Naive thymus-derived CD4-positive, alpha-beta T cell (primary cell): ENCODE data around the gene TLE5. TPM values are rescaled to one million over a fixed set of nuclear protein-coding genes. Genes with fewer than 3 reads are reported as not detected.
A peak's percentile ranks its signal among the peaks of the same experiment; 100 is the strongest.

Experiments
- ATAC-seq: fragments of 150-1000 bp; cut with Tn5 transposase; 2 replicates; pipeline ENCODE4 v1.10.0; 2021; ENCODE audit warnings: mild to moderate bottlenecking, moderate library complexity
- CTCF ChIA-PET: fragments of 350-600 bp; sonication (Branson Sonifier 250); formaldehyde crosslinking; loops from one replicate; lab custom pipeline; 2021; ENCODE audit warnings: antibody characterized with exemption; lab: Charles Lee
- POLR2A ChIA-PET: fragments of 350-600 bp; sonication (Branson Sonifier 250); formaldehyde crosslinking; loops from one replicate; lab custom pipeline; 2021; ENCODE audit warnings: antibody characterized with exemption, inconsistent platforms; lab: Charles Lee
- DNase-seq, 9 donors: peaks; one replicate each; pipeline versions ENCODE4 v3.0.0 to v3.0.0-alpha.2; 2020 to 2022; ENCODE audit warnings: mixed read lengths in 1 of 9
- H3K27ac ChIP-seq: one replicate; pipeline ENCODE4 v1.7.0; 2013; ENCODE audit warnings: mild to moderate bottlenecking, low read depth, low read length, moderate library complexity
- H3K27me3 ChIP-seq, 2 donors: one replicate each; pipeline ENCODE4 v1.7.0; 2013; ENCODE audit warnings: low read length in 2 of 2, mild to moderate bottlenecking in 2 of 2, moderate library complexity in 2 of 2; ENCODE audit not compliant: control insufficient read depth in 2 of 2, insufficient read depth in 2 of 2
- H3K36me3 ChIP-seq, 3 experiments: 1 replicate in 2 of 3; 2 replicates in 1 of 3; pipeline ENCODE4 v1.7.0; 2013; ENCODE audit warnings: low read length in 3 of 3, mild to moderate bottlenecking in 3 of 3, moderate library complexity in 1 of 3; ENCODE audit not compliant: insufficient read depth in 3 of 3, control insufficient read depth in 2 of 3
- H3K4me1 ChIP-seq, 2 donors: one replicate each; pipeline ENCODE4 v1.7.0; 2013; ENCODE audit warnings: low read length in 2 of 2, mild to moderate bottlenecking in 2 of 2, moderate library complexity in 1 of 2; ENCODE audit not compliant: control insufficient read depth in 2 of 2, insufficient read depth in 2 of 2
- H3K4me3 ChIP-seq: 2 replicates; pipeline ENCODE4 v1.7.0; 2013; ENCODE audit warnings: mild to moderate bottlenecking, low read length
- H3K9me3 ChIP-seq, 3 experiments: 1 replicate in 2 of 3; 2 replicates in 1 of 3; pipeline ENCODE4 v1.7.0; 2013; ENCODE audit warnings: low read length in 3 of 3; ENCODE audit not compliant: control insufficient read depth in 2 of 3
- H3K27ac Mint-ChIP-seq, 9 donors: one replicate each; pipeline ENCODE4 v1.8.0; 2020 to 2022; ENCODE audit warnings: mixed read lengths in 9 of 9, mild to moderate bottlenecking in 8 of 9, moderate library complexity in 5 of 9, inconsistent platforms in 2 of 9
- H3K27me3 Mint-ChIP-seq, 5 donors: one replicate each; pipeline ENCODE4 v1.8.0; 2021 to 2022; ENCODE audit warnings: mixed read lengths in 5 of 5, mild to moderate bottlenecking in 1 of 5
- H3K36me3 Mint-ChIP-seq, 5 donors: one replicate each; pipeline ENCODE4 v1.8.0; 2020 to 2022; ENCODE audit warnings: mixed read lengths in 5 of 5, mild to moderate bottlenecking in 3 of 5, inconsistent platforms in 1 of 5
- H3K4me1 Mint-ChIP-seq, 7 donors: one replicate each; pipeline ENCODE4 v1.8.0; 2020 to 2022; ENCODE audit warnings: mixed read lengths in 7 of 7, mild to moderate bottlenecking in 3 of 7, inconsistent platforms in 1 of 7
- H3K4me3 Mint-ChIP-seq, 10 donors: one replicate each; pipeline ENCODE4 v1.8.0; 2020 to 2022; ENCODE audit warnings: mild to moderate bottlenecking in 10 of 10, mixed read lengths in 10 of 10, moderate library complexity in 6 of 10, inconsistent platforms in 2 of 10
- H3K9me3 Mint-ChIP-seq, 11 donors: one replicate each; pipeline ENCODE4 v1.8.0; 2020 to 2022; ENCODE audit warnings: mixed read lengths in 11 of 11, mild to moderate bottlenecking in 4 of 11, inconsistent platforms in 1 of 11, moderate library complexity in 1 of 11
- intact Hi-C, 2 donors: fragments of 100-400 bp; cut with micrococcal nuclease; formaldehyde crosslinking; loops; one replicate each; pipeline ENCODE4 v1.15.1; 2023
- polyA plus RNA-seq, 2 donors: library from polyadenylated mRNA; unstranded; fragments of 300-500 nt; fragmentation: Illumina TruSeq; gene quantifications; one replicate each; pipeline ENCODE4 v1.2.3, GENCODE V29; 2021
- total RNA-seq, 6 experiments: library from RNA in 5 of 6; stranded (reverse) in 5 of 6; gene quantifications; 1 replicate in 5 of 6; 2 replicates in 1 of 6; pipeline ENCODE4 v1.2.3 and lab custom pipeline; 2021 to 2026

The TLE5 gene
- total and polyA plus RNA-seq, 7 experiments from 2014 or later, result 643 to 1,102 (median 755) TPM

- H3K9me3 ChIP-seq, result no peaks in the 10 kb centered on the region
- peaks cover 20 to 46% (median 24%) of the 10 kb centered on the region in 3 experiments for H3K36me3 ChIP-seq
- peak overlapping the region; percentile 91 to 99 (median 94) for H3K4me3 Mint-ChIP-seq
- peak; percentile 85 for ATAC-seq
- no peaks in the 10 kb centered on the region for H3K27me3 ChIP-seq
- peak overlapping the region; percentile 81 to 98 (median 93) for H3K27ac Mint-ChIP-seq
- peak overlapping the region; percentile 85 for H3K27ac ChIP-seq
- peaks cover 17 to 52% (median 34%) of the 10 kb centered on the region in 7 donors for H3K4me1 Mint-ChIP-seq
- no peaks in the 10 kb centered on the region for H3K27me3 Mint-ChIP-seq
- POLR2A ChIA-PET, result interaction anchor here (0.6 to 14.9 kb wide), 21 partner anchors 9 to 678 kb away, joined by 3 to 359 read pairs (median 4); partner anchors contain the start of genes MFSD12 and S1PR4
- DNase-seq, result peak; percentile 69 to 91 (median 91)
- CTCF ChIA-PET, result interaction anchor here (1.0 to 3.3 kb wide), 6 partner anchors 10 to 111 kb away, joined by 4 to 18 read pairs (median 5); no protein-coding TSS in a partner anchor
- intact Hi-C loops, result loop anchor here (1.0 to 2.0 kb wide), 12 partner anchors 9 to 242 kb away; partner anchors contain the start of genes TLE6 (in 2 of the 2), GNA11 (in 1 of the 2), NCLN (in 1 of the 2) and ZNF554 (in 1 of the 2)
- H3K4me3 ChIP-seq, result peak overlapping the region; percentile 99
- no peaks in the 10 kb centered on the region for H3K9me3 Mint-ChIP-seq
- peaks cover 0 to 27% (median 19%) of the 10 kb centered on the region in 5 donors for H3K36me3 Mint-ChIP-seq
- peaks cover 24 to 53% of the 10 kb centered on the region in 2 donors for H3K4me1 ChIP-seq
Observed at GRCh38 chr19:3061182-3062161, 823 bp downstream of the TLE5 start.

GRCh38 chr19:3060857-3061181 is 1.5 kb downstream of the TLE5 start:
- POLR2A ChIA-PET, result interaction anchor here (0.6 to 14.9 kb wide), 20 partner anchors 8 to 1176 kb away, joined by 3 to 359 read pairs (median 4); partner anchors contain the start of genes ABHD17A, MFSD12 and S1PR4
- Mint-ChIP-seq H3K36me3 (peaks cover 0 to 27% (median 19%) of the 10 kb centered on the region in 5 donors), H3K9me3 (no peaks in the 10 kb centered on the region), H3K27ac (peak overlapping the region; percentile 81 to 98 (median 93)), H3K4me3 (peak overlapping the region; percentile 91 to 99 (median 94)), H3K27me3 (no peaks in the 10 kb centered on the region), H3K4me1 (peaks cover 18 to 54% (median 35%) of the 10 kb centered on the region in 7 donors)
- Histone ChIP-seq H3K4me3 (peak overlapping the region; percentile 99), H3K27ac (peak overlapping the region; percentile 85), H3K9me3 (no peaks in the 10 kb centered on the region), H3K4me1 (peaks cover 24 to 55% of the 10 kb centered on the region in 2 donors), H3K36me3 (peaks cover 20 to 53% (median 25%) of the 10 kb centered on the region in 3 experiments), H3K27me3 (no peaks in the 10 kb centered on the region)
- intact Hi-C loops, result loop anchor here (1.0 to 2.0 kb wide), 9 partner anchors 9 to 242 kb away; partner anchors contain the start of genes TLE6 (in 2 of the 2), NCLN (in 1 of the 2) and ZNF554 (in 1 of the 2)
- CTCF ChIA-PET, result interaction anchor here (1.0 to 3.3 kb wide), 6 partner anchors 9 to 111 kb away, joined by 4 to 18 read pairs (median 5); no protein-coding TSS in a partner anchor
- ATAC-seq (no peak), DNase-seq (peak in 1 of 9 donors; percentile 28)

GRCh38 chr19:3059653-3060052 is 2.6 kb downstream of the TLE5 start:
- H3K9me3 Mint-ChIP-seq, result no peaks in the 10 kb centered on the region
- peak overlapping the region; percentile 67 to 99 (median 94) for H3K4me3 Mint-ChIP-seq
- no peak for ATAC-seq
- intact Hi-C loops, result loop anchor here in 1 of 2 donors (2.0 kb wide), 2 partner anchors 83 to 109 kb away; partner anchors contain the start of gene TLE6
- H3K27me3 ChIP-seq, result no peaks in the 10 kb centered on the region
- H3K27ac ChIP-seq, result peak overlapping the region; percentile 85
- ChIA-PET CTCF (interaction anchor here (1.8 kb wide), 1 partner anchor 8 kb away, joined by 6 read pairs; no protein-coding TSS in a partner anchor), POLR2A (interaction anchor here (0.6 to 14.9 kb wide), 10 partner anchors 9 to 1929 kb away, joined by 3 to 359 read pairs (median 4); partner anchors contain the start of genes ABHD17A and S1PR4)
- no peaks in the 10 kb centered on the region for H3K9me3 ChIP-seq
- H3K4me3 ChIP-seq, result peak overlapping the region; percentile 99
- no peaks in the 10 kb centered on the region for H3K27me3 Mint-ChIP-seq
- H3K36me3 Mint-ChIP-seq, result peaks cover 0 to 32% (median 25%) of the 10 kb centered on the region in 5 donors
- H3K36me3 ChIP-seq, result peaks cover 20 to 64% (median 37%) of the 10 kb centered on the region in 3 experiments
- peaks cover 24 to 60% of the 10 kb centered on the region in 2 donors for H3K4me1 ChIP-seq
- DNase-seq, result no peak
- H3K4me1 Mint-ChIP-seq, result peaks cover 26 to 58% (median 43%) of the 10 kb centered on the region in 7 donors
- H3K27ac Mint-ChIP-seq, result peak overlapping the region; percentile 81 to 98 (median 93)

- Histone ChIP-seq H3K9me3 (no peaks in the 10 kb centered on the region), H3K27ac (peak overlapping the region; percentile 85), H3K4me3 (no peak overlapping the region), H3K27me3 (no peaks in the 10 kb centered on the region), H3K36me3 (peaks cover 20 to 71% (median 39%) of the 10 kb centered on the region in 3 experiments), H3K4me1 (peaks cover 24 to 63% of the 10 kb centered on the region in 2 donors)
- ATAC-seq, result no peak
- DNase-seq, result no peak
- Mint-ChIP-seq H3K4me1 (peaks cover 32 to 62% (median 47%) of the 10 kb centered on the region in 7 donors), H3K36me3 (peaks cover 0 to 34% (median 26%) of the 10 kb centered on the region in 5 donors), H3K27ac (peak overlapping the region in 8 of 9 donors; percentile 23 to 93 (median 79)), H3K27me3 (no peaks in the 10 kb centered on the region), H3K4me3 (peak overlapping the region in 9 of 10 donors; percentile 56 to 97 (median 79)), H3K9me3 (no peaks in the 10 kb centered on the region)
- intact Hi-C loops, result no loop called here
- POLR2A ChIA-PET, result interaction anchor here (0.6 to 14.9 kb wide), 7 partner anchors 8 to 1928 kb away, joined by 3 to 359 read pairs (median 4); partner anchors contain the start of gene TLE6
- CTCF ChIA-PET, result interaction anchor here (1.1 kb wide), 1 partner anchor 17 kb away, joined by 3 read pairs; no protein-coding TSS in a partner anchor
Observed at GRCh38 chr19:3058821-3059314, 3.4 kb downstream of the TLE5 start.

GRCh38 chr19:3058009-3058820 is 4.1 kb downstream of the TLE5 start:
- peak overlapping the region; percentile 56 to 93 (median 79) for H3K27ac Mint-ChIP-seq
- Histone ChIP-seq H3K4me3 (no peak overlapping the region), H3K27ac (peak overlapping the region; percentile 85), H3K9me3 (no peaks in the 10 kb centered on the region), H3K27me3 (no peaks in the 10 kb centered on the region), H3K36me3 (peaks cover 20 to 78% (median 39%) of the 10 kb centered on the region in 3 experiments), H3K4me1 (peaks cover 23 to 62% of the 10 kb centered on the region in 2 donors)
- H3K27me3 Mint-ChIP-seq, result no peaks in the 10 kb centered on the region
- DNase-seq (peak in 1 of 9 donors; percentile 7), ATAC-seq (no peak)
- no peaks in the 10 kb centered on the region for H3K9me3 Mint-ChIP-seq
- H3K4me1 Mint-ChIP-seq, result peaks cover 32 to 62% (median 45%) of the 10 kb centered on the region in 7 donors
- CTCF ChIA-PET, result interaction anchor here (1.1 to 1.4 kb wide), 2 partner anchors 18 to 46 kb away, joined by 3 read pairs; no protein-coding TSS in a partner anchor
- POLR2A ChIA-PET, result interaction anchor here (0.8 to 14.9 kb wide), 7 partner anchors 8 to 108 kb away, joined by 3 to 359 read pairs (median 3); partner anchors contain the start of gene TLE6
- intact Hi-C loops, result no loop called here
- peaks cover 0 to 34% (median 26%) of the 10 kb centered on the region in 5 donors for H3K36me3 Mint-ChIP-seq
- peak overlapping the region; percentile 28 to 97 (median 76) for H3K4me3 Mint-ChIP-seq
